Hepatic stellate cell (primary cell): ENCODE results near the gene NPC1.

Source experiments
- DNase-seq: peaks from one replicate; pipeline ENCODE4 v3.0.0; 2011; ENCODE audit warnings: low spot score

NPC1 gene

DNA sequence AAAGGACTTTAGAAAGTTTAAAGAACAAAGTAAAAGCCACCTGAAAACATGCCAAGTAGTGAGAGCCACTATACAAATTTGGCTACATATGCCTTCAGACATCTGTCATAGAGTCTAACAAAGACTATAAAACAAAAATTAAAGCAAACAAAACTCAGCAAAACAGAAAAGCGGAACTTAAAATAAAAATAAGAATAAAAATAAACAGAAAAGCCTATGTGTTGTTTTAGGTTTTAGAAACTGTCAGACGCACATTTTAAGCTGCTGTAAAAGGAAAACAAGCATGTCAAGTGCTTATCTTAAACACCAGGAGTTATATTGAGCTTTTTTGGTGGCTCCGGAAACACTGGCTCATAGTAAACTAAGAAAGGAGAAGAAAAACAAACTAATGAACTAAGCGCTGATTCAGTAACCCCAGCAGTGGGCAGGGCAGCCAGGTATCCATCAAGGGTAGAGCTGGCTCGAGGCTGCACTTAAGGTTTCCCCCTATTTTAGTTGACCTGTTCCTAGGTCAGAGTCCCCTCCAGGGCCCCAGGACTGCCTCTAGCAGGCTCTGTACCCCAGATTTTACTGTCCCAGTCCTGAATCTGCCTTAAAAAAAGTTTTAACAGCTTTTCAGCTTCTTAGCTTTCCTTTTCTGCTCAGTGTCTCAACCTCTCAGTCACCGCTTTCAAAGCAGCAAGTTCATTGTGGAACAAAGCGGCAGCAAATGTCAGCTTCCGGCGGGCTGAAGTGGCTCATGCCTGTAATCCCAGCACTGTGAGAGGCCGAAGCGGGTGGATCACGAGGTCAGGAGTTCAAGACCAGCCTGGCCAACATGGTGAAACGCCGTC lies 98.4 kb downstream of the NPC1 start:
- DNase-seq, result no peak

- no peak for DNase-seq
These were observed 100.9 kb downstream of the NPC1 start for GRCh38 chr18:23485386-23485785.

DNA sequence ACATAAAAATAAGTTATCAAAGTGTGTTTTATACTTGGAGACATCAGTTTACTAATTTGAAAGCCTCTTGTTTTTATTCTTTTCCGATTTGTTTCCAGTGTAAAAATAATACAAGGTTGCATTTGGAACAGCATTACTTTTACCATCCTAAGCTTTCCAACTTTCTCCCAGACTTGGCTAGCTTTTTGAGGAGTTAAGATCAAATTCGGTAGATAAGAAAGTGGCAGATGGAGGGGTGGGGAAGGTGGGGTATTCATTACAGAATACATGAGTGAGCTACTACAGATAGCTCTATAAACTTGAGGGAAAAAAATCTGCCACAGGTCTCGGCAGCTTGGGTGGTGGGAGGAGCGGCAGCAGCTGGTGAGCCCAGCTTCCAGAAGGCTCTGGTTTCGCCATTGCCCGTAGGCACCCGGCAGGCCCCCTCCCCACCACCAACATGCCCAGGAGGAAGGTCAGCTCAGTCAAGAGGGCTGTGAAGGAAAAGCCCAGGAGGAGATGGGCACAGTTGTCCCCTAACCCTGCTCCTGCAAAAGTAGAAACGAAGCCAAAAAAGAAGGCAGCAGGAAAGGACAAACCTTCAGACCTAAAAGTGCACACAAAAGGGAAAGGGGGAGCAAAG lies 101.6 kb downstream of the NPC1 start:
- no peak for DNase-seq
